Activated T-cell treated with anti-CD3 and anti-CD28 coated beads, Interleukin-2, amount 50 U/mL, for 24 hours (primary cell): ENCODE results near the gene TOGARAM1.

ENCODE experiments used
- DNase-seq: peaks from one replicate; pipeline ENCODE4 v3.0.0-alpha.2; 2020
- H3K27ac Mint-ChIP-seq: 2 replicates; pipeline ENCODE4 v1.8.0; 2020; ENCODE audit warnings: mild to moderate bottlenecking, mixed read lengths
- H3K27me3 Mint-ChIP-seq: 2 replicates; pipeline ENCODE4 v1.8.0; 2020; ENCODE audit warnings: mixed read lengths
- H3K36me3 Mint-ChIP-seq: 2 replicates; pipeline ENCODE4 v1.8.0; 2020; ENCODE audit warnings: low read depth, mixed read lengths
- H3K4me1 Mint-ChIP-seq: 2 replicates; pipeline ENCODE4 v1.8.0; 2020; ENCODE audit warnings: low read depth, mixed read lengths
- H3K4me3 Mint-ChIP-seq: 2 replicates; pipeline ENCODE4 v1.8.0; 2020; ENCODE audit warnings: mild to moderate bottlenecking, moderate library complexity, mixed read lengths
- H3K9me3 Mint-ChIP-seq: 2 replicates; pipeline ENCODE4 v1.8.0; 2020; ENCODE audit warnings: mixed read lengths

The TOGARAM1 gene

DNA sequence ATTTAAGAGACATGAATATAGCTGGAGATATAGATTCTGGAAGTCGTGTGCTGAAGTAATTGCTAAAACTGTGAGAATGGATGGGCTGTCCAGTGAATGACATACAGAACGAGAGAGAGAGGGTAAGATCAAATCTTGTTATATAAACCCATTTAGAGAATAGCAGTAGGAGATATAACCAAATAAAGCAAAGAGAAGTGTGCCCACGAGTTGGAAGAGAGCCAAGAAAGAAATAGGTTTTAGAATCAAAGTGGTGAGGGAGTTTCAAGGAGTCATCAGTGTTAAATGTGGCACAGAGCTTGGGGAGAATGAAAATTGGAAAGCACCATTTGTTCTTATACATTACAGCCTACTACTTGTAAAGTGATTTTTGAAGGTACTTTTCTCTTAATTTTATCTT, 19.2 kb downstream of the TOGARAM1 start:
- Mint-ChIP-seq H3K4me3 (no peak overlapping the region), H3K27me3 (no peaks in the 10 kb centered on the region), H3K9me3 (no peaks in the 10 kb centered on the region), H3K4me1 (peaks cover 21% of the 10 kb centered on the region), H3K36me3 (peaks cover under 1% of the 10 kb centered on the region), H3K27ac (no peak overlapping the region)
- DNase-seq = no peak

DNA sequence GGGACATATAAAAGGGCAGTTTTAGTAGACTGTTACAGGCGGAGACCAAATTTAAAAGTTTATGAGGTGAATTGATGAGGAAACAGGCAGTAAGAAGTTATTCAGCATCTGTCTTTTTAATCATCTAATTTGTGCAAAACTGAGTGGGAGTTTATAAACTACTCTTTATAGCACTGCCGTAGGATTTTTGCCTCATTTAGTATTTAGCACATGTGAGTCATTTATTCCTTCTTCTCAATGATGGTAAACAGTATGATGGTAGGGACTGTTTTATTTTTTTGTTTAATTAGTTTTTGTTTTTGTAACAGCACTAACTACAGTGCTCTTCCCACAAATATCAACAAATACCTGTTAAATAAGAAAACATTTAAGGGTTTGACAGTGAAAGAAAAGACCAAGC, 20.6 kb downstream of the TOGARAM1 start:
- Mint-ChIP-seq H3K4me3 (no peak overlapping the region), H3K9me3 (no peaks in the 10 kb centered on the region), H3K36me3 (peaks cover 3% of the 10 kb centered on the region), H3K27ac (peak overlapping the region; percentile 26), H3K27me3 (no peaks in the 10 kb centered on the region), H3K4me1 (peaks cover 21% of the 10 kb centered on the region)
- no peak for DNase-seq

DNA sequence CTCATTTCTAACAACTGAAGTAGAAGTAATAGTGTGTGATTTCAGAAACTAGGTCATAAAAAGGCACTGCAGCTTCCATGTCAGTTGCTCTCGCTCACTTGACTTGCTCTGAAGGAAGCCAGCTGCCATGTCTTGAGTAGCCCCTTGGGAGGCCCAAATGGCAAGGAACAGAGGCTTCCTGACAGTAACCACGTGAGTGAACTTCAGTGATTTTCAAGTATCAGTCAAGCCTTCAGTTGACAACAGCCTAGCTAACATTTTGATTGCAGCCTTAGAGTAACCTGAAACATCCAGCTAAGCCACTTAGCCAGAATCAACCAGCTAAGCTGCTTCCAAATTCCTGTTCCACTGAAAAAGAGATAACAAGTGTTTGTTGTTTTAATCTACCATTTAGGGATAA, 26.7 kb downstream of the TOGARAM1 start:
- Mint-ChIP-seq H3K4me3 (no peak overlapping the region), H3K9me3 (no peaks in the 10 kb centered on the region), H3K36me3 (peaks cover 9% of the 10 kb centered on the region), H3K4me1 (peaks cover 13% of the 10 kb centered on the region), H3K27ac (no peak overlapping the region), H3K27me3 (no peaks in the 10 kb centered on the region)
- DNase-seq = no peak

DNA sequence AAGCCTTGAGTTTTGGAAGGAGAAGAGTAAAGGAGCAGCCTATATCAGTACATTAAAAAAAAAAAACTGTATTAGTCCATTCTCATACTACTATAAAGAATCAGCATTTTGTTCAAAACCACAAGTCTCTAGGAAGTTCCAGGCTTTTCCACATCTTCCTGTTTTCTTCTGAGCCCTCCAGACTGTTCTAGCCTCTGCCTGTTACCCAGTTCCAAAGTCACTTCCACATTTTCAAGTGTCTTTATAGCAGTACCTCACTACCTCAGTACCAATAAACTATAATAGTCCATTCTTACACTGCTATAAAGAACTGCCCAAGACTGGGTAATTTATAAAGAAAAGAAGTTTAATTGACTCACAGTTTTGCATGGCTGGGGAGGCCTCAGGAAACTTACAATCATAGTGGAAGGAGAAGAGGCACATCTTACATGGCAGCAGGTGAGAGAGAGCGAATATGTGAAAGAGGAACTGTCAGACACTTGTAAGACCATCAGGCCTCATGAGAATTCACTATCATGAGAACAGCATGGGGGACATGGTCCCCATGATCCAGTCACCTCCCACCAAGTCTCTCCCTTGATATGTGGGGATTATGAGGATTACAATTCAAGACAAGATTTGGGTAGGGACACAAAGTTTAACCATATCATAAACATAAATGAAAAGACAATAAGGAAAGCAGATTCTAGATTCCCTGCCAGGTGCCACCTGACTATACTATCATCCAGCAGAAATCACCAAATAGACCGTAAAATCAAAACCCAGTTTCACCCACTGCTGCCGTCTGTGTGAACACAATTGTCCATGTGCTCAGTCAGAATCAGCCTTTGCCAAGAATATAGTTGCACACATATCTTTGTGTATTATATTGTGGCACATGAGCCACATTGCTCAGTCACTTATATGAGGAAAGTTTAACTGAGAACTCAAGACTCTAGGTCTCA, 27.8 kb downstream of the TOGARAM1 start:
- Mint-ChIP-seq H3K4me3 (no peak overlapping the region), H3K4me1 (peaks cover 13% of the 10 kb centered on the region), H3K36me3 (peaks cover 9% of the 10 kb centered on the region), H3K27me3 (no peaks in the 10 kb centered on the region), H3K9me3 (no peaks in the 10 kb centered on the region), H3K27ac (no peak overlapping the region)
- DNase-seq = no peak

DNA sequence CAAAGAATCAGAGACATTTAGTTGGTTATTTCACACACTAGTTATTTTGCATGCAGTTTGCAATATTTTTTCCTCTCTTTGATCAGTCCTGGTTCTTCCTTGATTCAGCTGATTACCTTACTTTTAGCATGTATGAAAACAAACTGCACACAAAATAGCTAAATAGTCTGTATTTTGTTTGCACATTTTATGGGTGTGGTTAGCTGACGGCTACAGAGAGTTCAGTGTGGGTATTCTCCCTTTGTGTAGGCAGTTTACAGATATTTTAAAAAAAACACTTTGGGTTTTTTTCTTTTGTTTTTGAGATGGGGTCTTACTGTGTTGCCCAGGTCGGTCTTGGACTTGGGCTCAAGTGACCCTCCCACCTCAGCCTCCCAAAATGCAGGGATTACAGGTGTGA, 28.5 kb downstream of the TOGARAM1 start:
- peaks cover 9% of the 10 kb centered on the region for H3K36me3 Mint-ChIP-seq
- no peaks in the 10 kb centered on the region for H3K27me3 Mint-ChIP-seq
- H3K9me3 Mint-ChIP-seq = no peaks in the 10 kb centered on the region
- H3K4me1 Mint-ChIP-seq = peaks cover 13% of the 10 kb centered on the region
- DNase-seq = no peak
- no peak overlapping the region for H3K27ac Mint-ChIP-seq
- no peak overlapping the region for H3K4me3 Mint-ChIP-seq

DNA sequence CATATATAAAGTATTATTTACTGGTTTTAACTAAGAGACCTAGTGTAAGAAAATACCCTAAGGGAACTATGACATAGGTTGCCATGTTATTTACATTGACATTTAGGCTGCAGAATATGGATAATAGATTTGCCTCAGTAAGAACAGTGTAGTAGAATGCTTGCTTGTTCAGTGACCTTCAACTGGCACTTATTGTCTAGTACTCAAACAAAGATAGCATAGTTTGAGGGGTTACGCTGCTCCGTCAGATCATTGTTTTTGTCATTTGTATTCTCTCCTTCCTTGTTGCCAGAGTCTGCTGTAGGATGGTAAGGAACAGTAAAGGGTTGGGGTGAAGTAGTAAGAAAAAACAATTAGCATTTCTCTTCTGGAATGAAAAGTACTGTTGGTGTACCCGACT, 33.2 kb downstream of the TOGARAM1 start:
- Mint-ChIP-seq H3K4me3 (no peak overlapping the region), H3K36me3 (peaks cover 30% of the 10 kb centered on the region), H3K4me1 (peaks cover 6% of the 10 kb centered on the region), H3K9me3 (no peaks in the 10 kb centered on the region), H3K27ac (no peak overlapping the region), H3K27me3 (no peaks in the 10 kb centered on the region)
- no peak for DNase-seq

DNA sequence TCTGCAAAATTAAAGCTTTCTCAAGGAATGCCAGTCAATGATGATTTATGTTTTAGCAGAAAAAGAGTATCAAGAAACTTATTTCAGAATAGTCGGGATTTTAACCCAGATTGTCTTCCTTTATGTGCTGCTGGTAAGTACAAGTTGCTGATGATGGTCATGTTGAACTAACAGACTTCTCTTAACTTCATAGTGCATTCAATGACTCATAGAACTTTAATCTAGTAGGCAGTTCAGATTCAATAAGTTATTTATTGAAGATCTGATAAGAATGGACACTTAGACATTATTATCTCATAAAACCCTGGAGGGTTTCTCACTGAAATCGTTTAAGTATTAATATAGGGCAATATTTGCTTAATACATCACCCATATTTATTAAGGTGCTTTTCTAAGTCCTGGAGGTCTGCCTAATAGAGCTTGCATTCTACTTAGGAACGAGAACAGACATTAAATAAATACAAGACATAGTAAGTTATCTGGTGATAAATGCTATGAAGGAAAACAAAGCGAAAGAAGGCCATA, 33.8 kb downstream of the TOGARAM1 start:
- DNase-seq = no peak
- no peak overlapping the region for H3K27ac Mint-ChIP-seq
- peaks cover 35% of the 10 kb centered on the region for H3K36me3 Mint-ChIP-seq
- H3K9me3 Mint-ChIP-seq = no peaks in the 10 kb centered on the region
- H3K4me3 Mint-ChIP-seq = no peak overlapping the region
- H3K4me1 Mint-ChIP-seq = peaks cover 2% of the 10 kb centered on the region
- no peaks in the 10 kb centered on the region for H3K27me3 Mint-ChIP-seq

DNA sequence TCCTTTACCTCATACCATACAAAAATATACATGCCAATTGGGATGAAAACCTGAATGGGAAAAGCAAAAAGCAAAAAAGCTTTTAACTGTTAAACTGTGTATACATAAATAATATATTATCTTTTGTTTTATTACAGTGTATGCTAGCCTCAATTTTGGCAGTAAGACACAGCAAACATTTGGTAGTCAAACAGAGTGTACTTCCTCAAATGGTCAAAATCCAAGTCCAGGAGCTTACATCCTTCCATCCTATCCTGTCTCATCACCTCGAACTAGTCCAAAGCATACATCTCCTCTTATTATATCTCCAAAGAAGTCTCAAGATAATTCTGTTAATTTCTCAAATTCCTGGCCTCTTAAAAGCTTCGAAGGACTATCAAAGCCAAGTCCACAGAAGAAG, 41.9 kb downstream of the TOGARAM1 start:
- Mint-ChIP-seq H3K4me1 (no peaks in the 10 kb centered on the region), H3K9me3 (no peaks in the 10 kb centered on the region), H3K27ac (no peak overlapping the region), H3K27me3 (no peaks in the 10 kb centered on the region), H3K4me3 (no peak overlapping the region), H3K36me3 (peaks cover 40% of the 10 kb centered on the region)
- no peak for DNase-seq

DNA sequence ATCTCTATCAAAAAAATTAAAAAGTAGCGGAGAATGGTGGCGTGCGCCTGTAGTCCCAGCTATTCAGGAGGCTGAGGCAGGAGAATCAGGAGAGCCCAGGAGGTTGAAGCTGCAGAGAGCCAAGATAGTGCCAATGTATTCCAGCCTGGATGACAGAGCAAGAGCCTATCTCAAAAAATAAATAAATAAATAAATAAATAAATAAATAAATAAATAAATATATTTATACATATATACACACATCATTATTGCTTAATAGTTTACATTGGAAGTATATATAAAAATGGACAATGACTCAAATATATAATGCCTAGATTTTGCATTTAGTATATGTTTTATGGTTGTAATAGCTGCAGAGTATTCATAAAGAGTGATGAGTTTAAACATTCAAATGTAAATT, 53.1 kb downstream of the TOGARAM1 start:
- H3K9me3 Mint-ChIP-seq = no peaks in the 10 kb centered on the region
- DNase-seq = no peak
- no peaks in the 10 kb centered on the region for H3K27me3 Mint-ChIP-seq
- no peak overlapping the region for H3K4me3 Mint-ChIP-seq
- H3K27ac Mint-ChIP-seq = no peak overlapping the region
- no peaks in the 10 kb centered on the region for H3K4me1 Mint-ChIP-seq
- H3K36me3 Mint-ChIP-seq = peaks cover 53% of the 10 kb centered on the region

DNA sequence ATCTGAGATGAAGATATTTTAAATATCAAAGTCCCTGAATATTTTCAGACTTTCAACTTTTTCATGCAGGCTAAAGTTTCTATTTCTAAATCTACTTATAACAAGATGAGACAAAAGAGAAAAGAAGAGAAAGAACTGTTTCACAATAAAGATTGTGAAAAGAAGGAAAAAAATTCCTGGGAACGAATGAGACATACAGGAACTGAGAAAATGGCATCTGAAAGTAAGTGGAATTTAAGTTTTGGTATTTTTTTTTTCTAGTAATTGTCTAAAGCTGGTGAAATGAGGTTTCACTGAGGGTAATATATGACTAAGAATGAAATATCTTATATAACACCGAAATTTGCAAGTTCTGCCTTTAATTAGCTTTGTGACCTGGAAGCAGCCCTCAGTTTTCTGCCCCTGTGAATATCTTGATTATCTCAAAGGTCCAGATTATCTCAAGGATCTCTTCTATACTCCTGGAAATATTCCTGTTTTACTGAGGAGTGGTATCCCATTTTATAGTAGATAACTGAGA, 66.2 kb downstream of the TOGARAM1 start:
- H3K27ac Mint-ChIP-seq = no peak overlapping the region
- H3K4me1 Mint-ChIP-seq = peaks cover 4% of the 10 kb centered on the region
- DNase-seq = no peak
- no peaks in the 10 kb centered on the region for H3K27me3 Mint-ChIP-seq
- H3K4me3 Mint-ChIP-seq = no peak overlapping the region
- no peaks in the 10 kb centered on the region for H3K9me3 Mint-ChIP-seq
- peaks cover 47% of the 10 kb centered on the region for H3K36me3 Mint-ChIP-seq

DNA sequence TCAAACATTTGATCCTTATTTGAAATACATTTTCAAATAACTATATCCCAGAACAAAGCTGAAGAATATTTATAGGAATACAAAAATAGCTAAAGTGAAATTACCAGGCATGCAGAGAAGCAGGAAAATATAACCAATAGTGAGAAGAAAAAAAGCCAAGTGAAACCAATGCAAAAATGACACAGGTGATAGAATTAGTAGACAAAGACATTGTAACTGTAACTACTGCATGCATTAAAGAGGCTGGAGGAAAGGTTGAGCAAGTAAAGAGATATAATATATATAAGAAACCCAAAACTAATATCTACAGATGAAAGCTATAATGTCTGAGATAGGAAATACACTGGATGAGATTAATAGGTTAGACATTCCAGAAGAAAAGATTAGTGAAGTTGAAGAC, 72.7 kb downstream of the TOGARAM1 start:
- Mint-ChIP-seq H3K9me3 (no peaks in the 10 kb centered on the region), H3K36me3 (peaks cover 59% of the 10 kb centered on the region)

DNA sequence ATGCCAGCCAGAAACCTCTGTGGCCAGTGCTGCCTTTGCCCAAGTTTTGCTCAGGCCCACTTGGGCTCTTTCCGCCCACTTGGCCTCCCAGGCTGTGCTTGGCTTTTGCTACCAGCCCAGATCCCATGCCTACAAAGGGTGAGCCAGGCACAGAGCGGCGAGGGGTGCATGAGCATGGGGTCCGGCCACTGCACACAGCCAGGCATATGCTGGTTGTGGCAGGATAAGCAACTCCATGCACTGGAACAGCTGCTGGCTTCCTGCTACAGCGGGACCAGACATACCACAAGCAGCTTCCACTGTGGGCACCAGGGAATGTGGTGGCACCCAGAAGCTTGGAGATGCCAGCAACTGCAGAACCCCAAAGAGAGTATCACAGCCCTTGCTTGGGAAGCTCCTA, 76.3 kb downstream of the TOGARAM1 start:
- Mint-ChIP-seq H3K9me3 (no peaks in the 10 kb centered on the region), H3K4me1 (no peaks in the 10 kb centered on the region), H3K36me3 (peaks cover 44% of the 10 kb centered on the region), H3K27ac (no peak overlapping the region), H3K27me3 (no peaks in the 10 kb centered on the region), H3K4me3 (no peak overlapping the region)
- no peak for DNase-seq

More for the DNA sequence above, 72.7 kb downstream of the TOGARAM1 start:
- no peaks in the 10 kb centered on the region for H3K27me3 Mint-ChIP-seq
- H3K4me1 Mint-ChIP-seq = no peaks in the 10 kb centered on the region
- H3K27ac Mint-ChIP-seq = no peak overlapping the region
- H3K4me3 Mint-ChIP-seq = no peak overlapping the region
- no peak for DNase-seq

DNA sequence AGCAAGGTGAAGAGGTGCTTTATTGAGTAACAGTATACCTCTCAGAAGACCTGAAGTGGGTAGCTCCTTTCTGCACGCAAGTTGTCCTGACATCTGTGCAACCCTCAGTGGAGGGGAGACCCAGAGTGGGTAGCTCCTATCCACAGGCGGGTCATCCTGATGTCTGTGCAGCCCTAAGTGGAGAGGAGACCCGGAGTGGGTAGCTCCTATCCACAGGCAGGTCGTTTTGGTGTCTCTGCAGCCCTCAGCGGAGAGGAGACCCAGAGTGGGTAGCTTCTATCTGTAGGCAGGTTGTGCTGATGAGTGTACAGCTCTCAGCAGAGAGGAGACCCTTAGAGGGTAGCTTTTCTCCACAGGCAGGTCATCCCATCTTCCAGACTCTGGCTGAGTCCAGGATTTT, 76.9 kb downstream of the TOGARAM1 start:
- no peak overlapping the region for H3K4me3 Mint-ChIP-seq
- no peaks in the 10 kb centered on the region for H3K27me3 Mint-ChIP-seq
- H3K4me1 Mint-ChIP-seq = no peaks in the 10 kb centered on the region
- H3K9me3 Mint-ChIP-seq = no peaks in the 10 kb centered on the region
- no peak for DNase-seq
- H3K27ac Mint-ChIP-seq = no peak overlapping the region
- peaks cover 43% of the 10 kb centered on the region for H3K36me3 Mint-ChIP-seq

DNA sequence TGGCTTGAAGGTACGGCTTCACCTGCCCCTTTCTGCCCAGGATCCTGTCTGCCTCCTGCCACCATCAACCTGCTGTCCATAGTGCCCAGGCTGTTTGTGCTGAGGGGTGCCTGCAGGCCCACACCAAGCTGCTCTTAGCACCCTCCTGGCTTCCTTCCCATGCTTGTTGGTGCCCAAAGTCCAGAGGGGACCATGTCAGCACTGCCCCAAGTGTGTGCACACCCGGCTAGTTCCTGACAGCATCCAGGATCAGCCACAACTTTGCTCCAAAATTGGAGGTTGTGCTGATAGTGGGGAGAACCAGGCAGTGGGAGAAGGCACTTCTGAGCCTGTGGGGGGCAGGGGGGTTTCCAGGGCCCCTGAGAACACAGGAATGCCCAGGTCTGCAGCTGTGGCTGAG, 77.4 kb downstream of the TOGARAM1 start:
- Mint-ChIP-seq H3K9me3 (no peaks in the 10 kb centered on the region), H3K27me3 (no peaks in the 10 kb centered on the region), H3K4me1 (no peaks in the 10 kb centered on the region), H3K4me3 (no peak overlapping the region), H3K36me3 (peaks cover 39% of the 10 kb centered on the region), H3K27ac (no peak overlapping the region)
- DNase-seq = no peak

DNA sequence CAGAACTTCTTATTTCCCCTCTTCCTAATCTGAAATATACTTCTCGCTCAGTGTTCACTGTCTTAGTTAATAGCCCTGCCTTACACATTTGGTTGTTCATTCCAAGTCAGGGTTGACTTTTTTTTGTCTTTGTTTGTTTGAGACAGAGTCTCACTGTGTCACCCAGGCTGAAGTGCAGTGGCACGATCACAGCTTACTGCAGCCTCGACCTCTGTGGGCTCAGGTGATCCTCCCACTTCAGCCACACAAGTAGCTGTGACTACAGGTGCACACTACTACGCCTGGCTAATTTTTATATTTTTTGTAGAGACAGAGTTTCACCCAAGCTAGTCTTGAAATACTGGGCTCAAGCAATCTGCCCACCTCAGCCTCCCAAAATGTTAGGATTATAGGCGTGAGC, 79.7 kb downstream of the TOGARAM1 start:
- H3K27ac Mint-ChIP-seq = no peak overlapping the region
- peaks cover 42% of the 10 kb centered on the region for H3K36me3 Mint-ChIP-seq
- no peak for DNase-seq
- H3K27me3 Mint-ChIP-seq = no peaks in the 10 kb centered on the region
- H3K4me3 Mint-ChIP-seq = no peak overlapping the region
- H3K9me3 Mint-ChIP-seq = no peaks in the 10 kb centered on the region
- H3K4me1 Mint-ChIP-seq = no peaks in the 10 kb centered on the region
